Liver (tissue), 9 donors: Measurements from ENCODE around the gene ERICH6. TPM values are rescaled to one million over a fixed set of nuclear protein-coding genes. Genes with fewer than 3 reads are reported as not detected.

Source experiments
- DNase-seq: peaks from one replicate; pipeline ENCODE4 v3.0.0-alpha.2; 2017; ENCODE audit warnings: low spot score
- H3K27ac ChIP-seq, 2 donors: one replicate each; pipeline ENCODE4 v1.7.0; 2013; ENCODE audit warnings: inconsistent platforms in 2 of 2, low read length in 2 of 2, control low read depth in 1 of 2, low read depth in 1 of 2, mild to moderate bottlenecking in 1 of 2
- H3K27me3 ChIP-seq, 4 donors: one replicate each; pipeline versions ENCODE4 v1.6.1 to v1.7.0; 2013; ENCODE audit warnings: low read length in 3 of 4, inconsistent platforms in 1 of 4, mild to moderate bottlenecking in 1 of 4, moderate library complexity in 1 of 4; ENCODE audit not compliant: control insufficient read depth in 4 of 4, insufficient read depth in 4 of 4
- H3K36me3 ChIP-seq, 4 donors: one replicate each; pipeline versions ENCODE4 v1.6.1 to v1.7.0; 2013; ENCODE audit warnings: low read length in 3 of 4, mild to moderate bottlenecking in 3 of 4, low read depth in 1 of 4, moderate library complexity in 1 of 4; ENCODE audit not compliant: control insufficient read depth in 4 of 4, insufficient read depth in 3 of 4
- H3K4me1 ChIP-seq, 4 donors: one replicate each; pipeline versions ENCODE4 v1.6.1 to v1.7.0; 2013; ENCODE audit warnings: low read length in 3 of 4, mild to moderate bottlenecking in 3 of 4, moderate library complexity in 1 of 4; ENCODE audit not compliant: control insufficient read depth in 4 of 4, insufficient read depth in 4 of 4
- H3K4me3 ChIP-seq, 3 donors: one replicate each; pipeline versions ENCODE4 v1.6.1 to v1.7.0; 2013; ENCODE audit warnings: low read length in 3 of 3, control low read depth in 1 of 3, low read depth in 1 of 3, mild to moderate bottlenecking in 1 of 3
- H3K9ac ChIP-seq, 2 donors: one replicate each; pipeline ENCODE4 v1.7.0; 2013; ENCODE audit warnings: low read length in 2 of 2, mild to moderate bottlenecking in 2 of 2, moderate library complexity in 2 of 2, control low read depth in 1 of 2, low read depth in 1 of 2
- H3K9me3 ChIP-seq, 4 donors: one replicate each; pipeline versions ENCODE4 v1.6.1 to v1.7.0; 2013; ENCODE audit warnings: low read length in 3 of 4; ENCODE audit not compliant: control insufficient read depth in 4 of 4
- ATF3 ChIP-seq: IDR thresholded peaks from 2 replicates; pipeline ENCODE4 v1.6.1; 2016; ENCODE audit warnings: antibody characterized with exemption
- CTCF ChIP-seq: fragments of 150-350 bp; IDR thresholded peaks from 2 replicates; pipeline ENCODE4 v1.5.1; 2017; ENCODE audit warnings: improper control_type of control experiment, low read depth, low read length; ENCODE audit not compliant: missing input control
- EGR1 ChIP-seq, 2 donors: IDR thresholded peaks; 2 replicates each; pipeline ENCODE4 v1.6.1; 2016 to 2018; ENCODE audit warnings: antibody characterized with exemption in 2 of 2, low read depth in 2 of 2
- FOXA1 ChIP-seq: IDR thresholded peaks from 2 replicates; pipeline ENCODE4 v1.6.1; 2016; ENCODE audit warnings: antibody characterized with exemption
- FOXA2 ChIP-seq: IDR thresholded peaks from 2 replicates; pipeline ENCODE4 v1.6.1; 2016; ENCODE audit warnings: antibody characterized with exemption
- GABPA ChIP-seq, 2 donors: IDR thresholded peaks in 1 of 2; conservative IDR thresholded peaks in 1 of 2; 2 replicates each; pipeline ENCODE4 v1.6.1; 2016; ENCODE audit warnings: antibody characterized with exemption in 2 of 2, mild to moderate bottlenecking in 1 of 2, moderate library complexity in 1 of 2
- HNF4A ChIP-seq, 2 donors: conservative IDR thresholded peaks; 2 replicates each; pipeline ENCODE4 v1.6.1; 2016; ENCODE audit warnings: antibody characterized with exemption in 2 of 2, mild to moderate bottlenecking in 2 of 2
- HNF4G ChIP-seq: IDR thresholded peaks from 2 replicates; pipeline ENCODE4 v1.6.1; 2016; ENCODE audit warnings: antibody characterized with exemption
- JUND ChIP-seq, 2 donors: IDR thresholded peaks; 2 replicates each; pipeline ENCODE4 v1.6.1; 2016; ENCODE audit warnings: antibody characterized with exemption in 2 of 2
- MAX ChIP-seq: IDR thresholded peaks from 2 replicates; pipeline ENCODE4 v1.6.1; 2016; ENCODE audit warnings: antibody characterized with exemption
- NR2F2 ChIP-seq: IDR thresholded peaks from 2 replicates; pipeline ENCODE4 v1.6.1; 2016; ENCODE audit warnings: antibody characterized with exemption
- RAD21 ChIP-seq, 2 donors: IDR thresholded peaks; 2 replicates each; pipeline ENCODE4 v1.6.1; 2016; ENCODE audit warnings: antibody characterized with exemption in 2 of 2, mild to moderate bottlenecking in 2 of 2
- REST ChIP-seq: IDR thresholded peaks from 2 replicates; pipeline ENCODE4 v1.6.1; 2016; ENCODE audit warnings: antibody characterized with exemption, mild to moderate bottlenecking
- RXRA ChIP-seq, 2 donors: IDR thresholded peaks; 2 replicates each; pipeline ENCODE4 v1.6.1; 2017 to 2018; ENCODE audit warnings: antibody characterized with exemption in 2 of 2, mild to moderate bottlenecking in 1 of 2
- SP1 ChIP-seq: IDR thresholded peaks from 2 replicates; pipeline ENCODE4 v1.6.1; 2018; ENCODE audit warnings: antibody characterized with exemption, mild to moderate bottlenecking
- TAF1 ChIP-seq: conservative IDR thresholded peaks from 2 replicates; pipeline ENCODE4 v1.6.1; 2016; ENCODE audit warnings: antibody characterized with exemption, mild to moderate bottlenecking
- YY1 ChIP-seq: IDR thresholded peaks from 2 replicates; pipeline ENCODE4 v1.6.1; 2016; ENCODE audit warnings: antibody characterized with exemption, mild to moderate bottlenecking
- ZBTB33 ChIP-seq: IDR thresholded peaks from 2 replicates; pipeline ENCODE4 v1.6.1; 2016; ENCODE audit warnings: antibody characterized with exemption
- WGBS: extraction: QIAGEN DNeasy Blood & Tissue Kit; methylation state at CpG from one replicate; pipeline ENCODE4 v1.1.7; 2013; 5-methylcytosine and 5-hydroxymethylcytosine counted together
- polyA plus RNA-seq, 2 donors: library from polyadenylated mRNA; stranded (reverse) in 1 of 2; unstranded in 1 of 2; fragments of 200-250 nt in 1 of 2; fragments of >200 nt in 1 of 2; fragmentation: Nextera tagmentation in 1 of 2; extraction: Ambion mirVana in 1 of 2; gene quantifications; one replicate each; pipeline versions ENCODE4 v1.2.1 to v1.2.3, GENCODE V29; 2013 to 2015
- total RNA-seq, 2 donors: library from RNA; depleted of rRNA; stranded (reverse); fragments of >200 nt; gene quantifications; one replicate each; pipeline ENCODE4 v1.2.3, GENCODE V29; 2014
- donor health status: healthy.
- donor health status: healthy.
- donor health status: healthy.
- donor health status: healthy.
- donor health status: healthy.

Gene ERICH6
- total and polyA plus RNA-seq, 4 donors = under 0.01 TPM; not detected in 3

- TF ChIP-seq GABPA (IDR thresholded peaks at IDR 0.05 in 1 of 2, conservative IDR thresholded peaks at IDR 0.05 in 1 of 2) = no peak
- TF ChIP-seq FOXA1 = no peak
- TF ChIP-seq MAX = peak; percentile 8
- TF ChIP-seq SP1 = peak; percentile 10
- TF ChIP-seq JUND (IDR thresholded peaks at IDR 0.05) = peak in 1 of 2 donors; percentile 55
- no peak for TF ChIP-seq NR2F2
- TF ChIP-seq ATF3 = peak; percentile 74
- no peak for TF ChIP-seq FOXA2
- TF ChIP-seq RAD21 (IDR thresholded peaks at IDR 0.05) = no peak
- TF ChIP-seq TAF1 = peak; percentile 41
Measured at GRCh38 chr3:150737874-150738679, 34.4 kb upstream of the ERICH6 start (continued).

- H3K27me3 ChIP-seq = no peaks in the 10 kb centered on the region
- DNase-seq = no peak
- WGBS = 38% methylated on average over 8 of the region's 8 CpGs
- H3K36me3 ChIP-seq = peaks cover 0 to 4% (median under 1%) of the 10 kb centered on the region in 4 donors
- H3K9me3 ChIP-seq = no peaks in the 10 kb centered on the region
- peak overlapping the region; percentile 80 to 84 for H3K27ac ChIP-seq
- H3K9ac ChIP-seq = peak overlapping the region in 1 of 2 donors; percentile 44
- TF ChIP-seq ZBTB33 (peak; percentile 89), MAX (no peak), TAF1 (no peak), SP1 (peak; percentile 93), HNF4A (conservative IDR thresholded peaks at IDR 0.05) (peak; percentile 92 to 98), RXRA (IDR thresholded peaks at IDR 0.05) (peak; percentile 92 to 96), GABPA (IDR thresholded peaks at IDR 0.05 in 1 of 2, conservative IDR thresholded peaks at IDR 0.05 in 1 of 2) (peak in 1 of 2 donors; percentile 34), ATF3 (peak; percentile 88), HNF4G (peak; percentile 81), YY1 (peak; percentile 47), NR2F2 (peak; percentile 82), REST (peak; percentile 39), RAD21 (IDR thresholded peaks at IDR 0.05) (peak in 1 of 2 donors; percentile 49), FOXA1 (no peak), JUND (IDR thresholded peaks at IDR 0.05) (peak; percentile 74 to 77), EGR1 (IDR thresholded peaks at IDR 0.05; ENCODE audit: low read depth in 2 of 2) (no peak), CTCF (no peak), FOXA2 (peak; percentile 47)
- peaks cover 16 to 87% (median 77%) of the 10 kb centered on the region in 4 donors for H3K4me1 ChIP-seq
- H3K4me3 ChIP-seq = no peak overlapping the region
Measured at GRCh38 chr3:150736903-150737832, 33.4 kb upstream of the ERICH6 start.
